ENCODE measurements around the gene LSP1.

LSP1 gene

GRCh38 chr11:1920128-1920908 is 67.4 kb downstream of the LSP1 start:
- no peak for TF ChIP-seq TSHZ2 (CRISPR knock-in tag; IDR thresholded peaks at IDR 0.05)
- TF ChIP-seq GLIS3 (CRISPR knock-in tag; IDR thresholded peaks at IDR 0.05) = no peak
- TF ChIP-seq CREB5 (CRISPR knock-in tag; IDR thresholded peaks at IDR 0.05; ENCODE audit: low read depth) = no peak
- no peak for TF ChIP-seq ARNTL (CRISPR knock-in tag; IDR thresholded peaks at IDR 0.05; ENCODE audit: borderline replicate concordance, low read depth)
- no peak for TF ChIP-seq ESRRG (CRISPR knock-in tag; IDR thresholded peaks at IDR 0.05)
- no peak for TF ChIP-seq PPARA (CRISPR knock-in tag; IDR thresholded peaks at IDR 0.05; ENCODE audit: borderline replicate concordance)
- TF ChIP-seq OSR1 (CRISPR knock-in tag; IDR thresholded peaks at IDR 0.05) = no peak
- TF ChIP-seq ZFP30 (CRISPR knock-in tag; IDR thresholded peaks at IDR 0.05) = no peak
- TF ChIP-seq TOX (CRISPR knock-in tag; IDR thresholded peaks at IDR 0.05; ENCODE audit: borderline replicate concordance) = no peak
- no peak for TF ChIP-seq ZNF70 (CRISPR knock-in tag; IDR thresholded peaks at IDR 0.05)
- no peak for TF ChIP-seq CSRNP3 (CRISPR knock-in tag; IDR thresholded peaks at IDR 0.05)
- no peak for TF ChIP-seq ZFP3 (CRISPR knock-in tag; IDR thresholded peaks at IDR 0.05)
- no peak for TF ChIP-seq TCF4 (CRISPR knock-in tag; IDR thresholded peaks at IDR 0.05; ENCODE audit: borderline replicate concordance)
- no peak for TF ChIP-seq POU6F1 (CRISPR knock-in tag; IDR thresholded peaks at IDR 0.05; ENCODE audit: borderline replicate concordance, low read depth)
- TF ChIP-seq ZNF565 (CRISPR knock-in tag; conservative IDR thresholded peaks at IDR 0.05; ENCODE audit: low read depth) = no peak
- no peak for TF ChIP-seq BACH2 (CRISPR knock-in tag; IDR thresholded peaks at IDR 0.05; ENCODE audit: borderline replicate concordance)
- no peak for TF ChIP-seq ZNF8 (CRISPR knock-in tag; IDR thresholded peaks at IDR 0.05)

GRCh38 chr11:1920909-1921573 is 68.2 kb downstream of the LSP1 start:
- TF ChIP-seq ARNTL (CRISPR knock-in tag; IDR thresholded peaks at IDR 0.05; ENCODE audit: borderline replicate concordance, low read depth) = no peak
- no peak for TF ChIP-seq SNAI2 (CRISPR knock-in tag; IDR thresholded peaks at IDR 0.05)
- no peak for TF ChIP-seq ZFP3 (CRISPR knock-in tag; IDR thresholded peaks at IDR 0.05)
- TF ChIP-seq PATZ1 (CRISPR knock-in tag; IDR thresholded peaks at IDR 0.05; ENCODE audit: borderline replicate concordance) = no peak
- TF ChIP-seq CSRNP3 (CRISPR knock-in tag; IDR thresholded peaks at IDR 0.05) = no peak
- TF ChIP-seq CSDC2 (CRISPR knock-in tag; IDR thresholded peaks at IDR 0.05) = no peak
- no peak for TF ChIP-seq POU6F1 (CRISPR knock-in tag; IDR thresholded peaks at IDR 0.05; ENCODE audit: borderline replicate concordance, low read depth)
- TF ChIP-seq TCF4 (CRISPR knock-in tag; IDR thresholded peaks at IDR 0.05; ENCODE audit: borderline replicate concordance) = no peak
- ATAC-seq = no peak

More at GRCh38 chr11:1920128-1920908, 67.4 kb downstream of the LSP1 start:
- no peak for ATAC-seq

All from SK-N-SH treated with all-trans-retinoic acid at 6 μM for 48 hours (cell line).